IPS-NIHi7 (cell line): ENCODE results near the gene EIF2AK2.

ENCODE experiments used
- DNase-seq: peaks from one replicate; pipeline ENCODE4 v3.0.0; 2012; ENCODE audit warnings: mixed read lengths; ENCODE audit errors: extremely low spot score

The EIF2AK2 gene

GRCh38 chr2:37171624-37171950, 14.8 kb upstream of the EIF2AK2 start:
- DNase-seq = no peak

- DNase-seq = peak; percentile 81
Observed at GRCh38 chr2:37168217-37168981, 11.6 kb upstream of the EIF2AK2 start.

- no peak for DNase-seq
Observed at GRCh38 chr2:37167636-37168180, 10.9 kb upstream of the EIF2AK2 start.

- DNase-seq = no peak
Observed at GRCh38 chr2:37164757-37165156, 8.0 kb upstream of the EIF2AK2 start.

- peak; percentile 37 for DNase-seq
Observed at GRCh38 chr2:37156071-37156856, 516 bp downstream of the EIF2AK2 start.

- no peak for DNase-seq
Observed at GRCh38 chr2:37154785-37155184, 2.0 kb downstream of the EIF2AK2 start.

- DNase-seq = no peak
Observed at GRCh38 chr2:37153224-37153623, 3.6 kb downstream of the EIF2AK2 start.

- DNase-seq = no peak
Observed at GRCh38 chr2:37149626-37150322, 7.0 kb downstream of the EIF2AK2 start.

- DNase-seq = no peak
Observed at GRCh38 chr2:37148325-37148724, 8.5 kb downstream of the EIF2AK2 start.

GRCh38 chr2:37146062-37146461, 10.7 kb downstream of the EIF2AK2 start:
- DNase-seq = no peak

GRCh38 chr2:37143974-37144373, 12.8 kb downstream of the EIF2AK2 start:
- no peak for DNase-seq

- DNase-seq = no peak
Observed at GRCh38 chr2:37142546-37142945, 14.2 kb downstream of the EIF2AK2 start.

GRCh38 chr2:37132914-37133313, 23.9 kb downstream of the EIF2AK2 start:
- no peak for DNase-seq

- DNase-seq = no peak
Observed at GRCh38 chr2:37125416-37125815, 31.4 kb downstream of the EIF2AK2 start.

GRCh38 chr2:37119157-37119556, 37.6 kb downstream of the EIF2AK2 start:
- DNase-seq = no peak

GRCh38 chr2:37117566-37117965, 39.2 kb downstream of the EIF2AK2 start:
- no peak for DNase-seq

- DNase-seq = no peak
Observed at GRCh38 chr2:37111958-37112357, 44.8 kb downstream of the EIF2AK2 start.

- DNase-seq = no peak
Observed at GRCh38 chr2:37110306-37111212, 46.2 kb downstream of the EIF2AK2 start.

GRCh38 chr2:37109523-37109922, 47.3 kb downstream of the EIF2AK2 start:
- no peak for DNase-seq

GRCh38 chr2:37105150-37105549, 51.6 kb downstream of the EIF2AK2 start:
- DNase-seq = peak; percentile 28

- no peak for DNase-seq
Observed at GRCh38 chr2:37104178-37104577, 52.6 kb downstream of the EIF2AK2 start.
